HL-60 (cell line): Measurements from ENCODE around the gene EPB42.
A peak's percentile ranks its signal among the peaks of the same experiment; 100 is the strongest.

Experiments
- DNase-seq, 2 experiments: peaks; one replicate each; pipeline ENCODE4 v3.0.0-alpha.2; 2010 to 2020; ENCODE audit warnings: low read depth in 1 of 2, low spot score in 1 of 2
- H3K27ac ChIP-seq: fragments of 250-450 bp; sonication (Bioruptor Pico); replicated peaks from 2 replicates; pipeline ENCODE4 v1.5.1; 2020; ENCODE audit warnings: mild to moderate bottlenecking, moderate library complexity
- H3K27me3 ChIP-seq: fragments of 250-450 bp; sonication (Bioruptor Pico); 2 replicates; pipeline ENCODE4 v1.5.1; 2021; ENCODE audit warnings: mild to moderate bottlenecking, moderate library complexity; ENCODE audit not compliant: insufficient read depth, poor library complexity, severe bottlenecking
- H3K4me3 ChIP-seq: replicated peaks from 2 replicates; pipeline ENCODE4 v1.5.1; 2011; ENCODE audit warnings: mild to moderate bottlenecking, control low read depth, low read length; ENCODE audit not compliant: insufficient read depth
- CTCF ChIP-seq: IDR thresholded peaks from one replicate; pipeline ENCODE4 v1.5.1; 2011; ENCODE audit warnings: low read length, control low read depth, inconsistent platforms; ENCODE audit not compliant: insufficient read depth
- GABPA ChIP-seq: IDR thresholded peaks from 2 replicates; pipeline ENCODE4 v1.6.1; 2012; ENCODE audit warnings: low read depth
- POLR2AphosphoS5 ChIP-seq: IDR thresholded peaks from 2 replicates; pipeline ENCODE4 v1.6.1; 2012; ENCODE audit warnings: low read depth
- REST ChIP-seq: IDR thresholded peaks from 2 replicates; pipeline ENCODE4 v1.6.1; 2012; ENCODE audit warnings: low read depth; ENCODE audit not compliant: insufficient replicate concordance
- SPI1 ChIP-seq: IDR thresholded peaks from 2 replicates; pipeline ENCODE4 v1.6.1; 2012; ENCODE audit warnings: low read depth, mild to moderate bottlenecking, borderline replicate concordance
- long read RNA-seq: library from polyadenylated mRNA; unstranded; transcript quantifications from one replicate; pipeline ENCODE4 v2.0.0, GENCODE V29; 2020

The EPB42 gene
- long read RNA-seq = 0 reads

GRCh38 chr15:43220991-43221403 lies at the start of gene EPB42:
TSS of gene EPB42 (minus strand) at chr15:43221018. CDS start at chr15:43220825, 193 bp downstream.
- Histone ChIP-seq H3K27me3 (no peaks in the 10 kb centered on the region), H3K27ac (no peak within 1 kb of the TSS), H3K4me3 (no peak within 1 kb of the TSS)
- no peak for DNase-seq
- no peak for TF ChIP-seq GABPA
- no peak for TF ChIP-seq REST
- no peak for TF ChIP-seq CTCF
- no peak for TF ChIP-seq POLR2AphosphoS5
- TF ChIP-seq SPI1 = no peak

- DNase-seq = no peak
- no peak for TF ChIP-seq POLR2AphosphoS5
- TF ChIP-seq SPI1 = no peak
- TF ChIP-seq GABPA = no peak
- no peak for TF ChIP-seq CTCF
- TF ChIP-seq REST = no peak
- Histone ChIP-seq H3K27ac (peak overlapping the region; percentile 97), H3K27me3 (no peaks in the 10 kb centered on the region), H3K4me3 (no peak overlapping the region)
Observed at GRCh38 chr15:43270113-43270665, 49.4 kb upstream of the EPB42 start.

GRCh38 chr15:43268111-43269105 lies 47.6 kb upstream of the EPB42 start:
- Histone ChIP-seq H3K27me3 (no peaks in the 10 kb centered on the region), H3K4me3 (no peak overlapping the region), H3K27ac (no peak overlapping the region)
- TF ChIP-seq SPI1 (no peak), REST (peak; percentile 76), POLR2AphosphoS5 (no peak), GABPA (no peak), CTCF (peak; percentile 33)
- peak; percentile 45 to 71 for DNase-seq
